Dermis blood vessel endothelial cell (primary cell): Measurements from ENCODE around the gene CLEC18C. TPM values are rescaled to one million over a fixed set of nuclear protein-coding genes. Genes with fewer than 3 reads are reported as not detected.
"Not testable (repeated sequence)": the region's sequence is repeated elsewhere in the genome, so short reads cannot be mapped to it uniquely, and the experiment has no call there.

Source experiments
- DNase-seq: peaks from one replicate; pipeline ENCODE4 v3.0.0; 2010
- total RNA-seq: library from RNA; depleted of rRNA; stranded (reverse); fragments of >200 nt; gene quantifications from 2 replicates; pipeline ENCODE4 v1.2.3, GENCODE V29; 2014

CLEC18C gene
- total RNA-seq, 1 donor from 2014 or later = not detected

GRCh38 chr16:70159355-70160348, 13.9 kb upstream of the CLEC18C start:
- no peak for DNase-seq

- no peak for DNase-seq
Measured at GRCh38 chr16:70160388-70160787, 13.2 kb upstream of the CLEC18C start.

DNA sequence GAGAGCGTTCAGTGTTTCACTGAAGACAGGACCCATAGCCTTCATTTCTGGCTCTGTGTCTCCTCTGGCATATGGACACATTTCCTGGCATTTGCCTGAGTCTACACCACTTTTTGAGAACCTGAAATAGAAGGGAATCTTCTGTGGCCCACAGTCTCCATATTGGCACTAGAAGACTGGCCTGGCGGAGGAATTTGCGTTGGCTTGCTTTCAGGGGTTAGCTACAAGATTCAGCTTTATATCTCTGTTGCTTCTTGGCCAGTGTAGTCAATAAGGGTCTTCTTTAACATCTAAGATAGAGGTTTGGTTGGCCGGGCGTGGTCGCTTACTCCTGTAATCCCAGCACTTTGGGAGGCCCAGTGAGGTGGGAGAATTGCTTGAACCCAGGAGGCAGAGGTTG, 12.8 kb upstream of the CLEC18C start:
- DNase-seq = no peak

DNA sequence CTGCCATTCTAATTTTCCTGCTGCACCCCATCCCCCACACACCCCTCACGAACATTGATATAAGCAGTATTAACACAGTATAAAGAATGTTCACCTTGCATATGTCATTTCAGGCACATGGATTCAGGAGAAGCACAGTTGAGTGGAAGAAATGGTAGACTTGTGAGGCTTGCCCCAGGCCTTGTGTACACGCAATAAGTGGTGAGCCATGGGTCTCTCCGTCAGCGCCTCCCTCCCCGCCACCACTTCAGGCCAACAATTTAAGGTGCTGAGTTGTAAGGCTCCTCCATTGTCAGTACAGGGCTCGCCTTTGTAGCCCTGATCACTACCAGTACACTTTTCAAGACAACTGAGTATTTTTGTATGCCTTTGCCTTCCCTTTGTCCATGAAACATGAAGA, 12.2 kb upstream of the CLEC18C start:
- no peak for DNase-seq

DNA sequence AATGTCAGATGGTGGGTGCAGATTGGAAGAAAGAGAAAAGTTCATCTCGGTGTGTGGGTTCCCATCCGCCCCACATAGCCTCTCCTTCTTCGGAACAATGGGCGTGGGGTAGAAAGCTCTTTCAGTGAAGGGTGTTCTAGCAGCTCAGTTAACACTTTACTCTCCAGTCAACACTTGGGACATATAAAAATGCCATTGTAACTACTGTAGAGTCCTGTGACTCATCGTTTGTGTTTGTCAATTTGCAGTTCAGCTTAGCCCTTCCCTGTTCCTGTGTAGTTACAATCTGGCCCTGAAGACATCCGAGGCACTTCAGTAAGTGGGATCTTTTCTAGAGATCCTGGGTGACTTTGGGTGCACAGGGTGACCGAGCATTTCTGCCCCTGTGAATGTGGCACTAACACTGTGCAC, 11.5 kb upstream of the CLEC18C start:
- peak; percentile 81 for DNase-seq

- DNase-seq = no peak
Measured at GRCh38 chr16:70163596-70163995, 10.0 kb upstream of the CLEC18C start.

GRCh38 chr16:70166688-70167087, 6.9 kb upstream of the CLEC18C start:
- not testable (repeated sequence) for DNase-seq

GRCh38 chr16:70173916-70174315, 329 bp downstream of the CLEC18C start:
- DNase-seq = not testable (repeated sequence)

- not testable (repeated sequence) for DNase-seq
Measured at GRCh38 chr16:70174387-70174932, 873 bp downstream of the CLEC18C start.

- DNase-seq = not testable (repeated sequence)
Measured at GRCh38 chr16:70187858-70188607, 14.4 kb downstream of the CLEC18C start.

- not testable (repeated sequence) for DNase-seq
Measured at GRCh38 chr16:70188608-70188915, 15.0 kb downstream of the CLEC18C start.

GRCh38 chr16:70190574-70190973, 17.0 kb downstream of the CLEC18C start:
- DNase-seq = not testable (repeated sequence)

- not testable (repeated sequence) for DNase-seq
Measured at GRCh38 chr16:70196683-70197300, 23.2 kb downstream of the CLEC18C start.

GRCh38 chr16:70197611-70198010, 24.0 kb downstream of the CLEC18C start:
- peak; percentile 33 for DNase-seq

- not testable (repeated sequence) for DNase-seq
Measured at GRCh38 chr16:70198230-70198629, 24.6 kb downstream of the CLEC18C start.

DNA sequence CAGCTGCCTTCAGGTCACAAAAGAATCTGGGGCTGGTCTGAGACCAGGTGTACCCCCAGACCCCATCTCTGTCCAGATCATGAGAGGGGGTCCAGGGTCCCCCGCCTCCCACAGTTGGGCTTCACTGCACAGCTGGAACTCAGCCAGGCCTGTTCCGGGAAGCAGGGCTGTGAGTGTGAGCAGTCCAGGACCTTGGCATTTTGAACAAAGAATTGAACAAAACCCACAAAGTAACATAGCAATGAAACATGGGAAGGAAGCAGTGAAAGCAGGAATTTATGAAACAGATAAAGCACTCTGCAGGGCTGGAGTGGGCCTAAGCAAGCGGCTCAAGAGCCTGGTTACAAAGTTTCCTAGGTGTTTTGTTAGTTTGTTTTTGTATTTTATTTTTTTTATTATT, 25.1 kb downstream of the CLEC18C start:
- peak; percentile 48 for DNase-seq

DNA sequence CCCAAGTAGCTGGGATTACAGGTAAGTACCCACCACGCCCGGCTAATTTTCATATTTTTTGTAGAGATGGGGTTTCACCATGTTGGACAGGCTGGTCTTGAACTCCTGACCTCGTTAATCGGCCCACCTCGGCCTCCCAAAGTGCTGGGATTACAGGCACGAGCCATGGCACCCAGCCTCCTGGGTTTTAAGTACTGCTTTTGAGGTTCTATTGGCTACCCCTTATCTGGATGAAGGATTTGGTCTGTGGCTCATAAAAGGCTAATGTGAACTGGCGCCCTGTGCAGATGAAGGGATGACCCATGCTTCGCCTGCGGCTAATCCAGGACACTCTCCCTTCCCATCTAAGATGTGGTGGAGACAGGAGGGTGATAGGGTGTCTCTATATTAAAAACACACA, 25.6 kb downstream of the CLEC18C start:
- DNase-seq = not testable (repeated sequence)

DNA sequence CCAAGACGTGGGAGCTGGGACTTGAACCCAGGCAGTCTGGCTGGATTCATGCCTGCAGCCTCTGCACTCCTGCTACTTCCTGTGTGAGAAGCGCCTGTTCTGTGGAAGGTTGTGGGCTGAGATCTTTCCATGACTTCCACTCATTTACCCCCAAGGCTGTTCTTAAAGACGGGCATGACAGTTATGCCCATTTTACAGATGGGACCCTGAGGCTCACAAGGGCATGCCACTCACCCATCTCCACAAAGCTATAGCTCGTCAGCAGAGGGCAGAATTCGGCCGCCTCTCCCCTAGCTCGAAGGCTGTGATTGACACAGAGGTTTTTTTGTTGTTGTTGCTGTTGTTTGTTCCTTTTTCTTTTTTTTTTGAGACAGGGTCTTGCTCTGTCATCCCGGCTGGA, 26.5 kb downstream of the CLEC18C start:
- not testable (repeated sequence) for DNase-seq

- not testable (repeated sequence) for DNase-seq
Measured at GRCh38 chr16:70203508-70203907, 29.9 kb downstream of the CLEC18C start.

- DNase-seq = not testable (repeated sequence)
Measured at GRCh38 chr16:70204010-70204409, 30.4 kb downstream of the CLEC18C start.

DNA sequence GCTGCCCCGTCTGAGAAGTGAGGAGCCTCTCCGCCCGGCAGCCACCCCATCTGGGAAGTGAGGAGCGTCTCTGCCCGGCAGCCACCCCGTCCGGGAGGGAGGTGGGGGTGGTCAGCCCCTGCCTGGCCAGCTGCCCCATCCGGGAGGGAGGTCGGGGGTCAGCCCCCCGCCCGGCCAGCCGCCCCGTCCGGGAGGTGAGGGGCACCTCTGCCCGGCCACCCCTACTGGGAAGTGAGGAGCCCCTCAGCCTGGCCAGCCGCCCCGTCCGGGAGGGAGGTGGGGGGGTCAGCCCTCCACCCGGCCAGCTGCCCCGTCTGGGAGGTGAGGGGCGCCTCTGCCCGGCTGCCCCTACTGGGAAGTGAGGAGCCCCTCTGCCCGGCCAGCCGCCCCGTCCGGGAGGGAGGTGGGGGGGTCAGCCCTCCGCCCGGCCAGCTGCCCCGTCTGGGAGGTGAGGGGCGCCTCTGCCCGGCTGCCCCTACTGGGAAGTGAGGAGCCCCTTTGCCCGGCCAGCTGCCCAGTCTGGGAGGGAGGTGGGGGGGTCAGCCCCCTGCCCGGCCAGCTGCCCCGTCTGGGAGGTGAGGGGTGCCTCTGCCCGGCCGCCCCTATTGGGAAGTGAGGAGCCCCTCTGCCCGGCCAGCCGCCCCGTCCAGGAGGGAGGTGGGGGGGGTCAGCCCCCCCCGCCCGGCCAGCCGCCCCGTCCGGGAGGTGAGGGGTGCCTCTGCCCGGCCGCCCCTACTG, 31.2 kb downstream of the CLEC18C start:
- DNase-seq = not testable (repeated sequence)

DNA sequence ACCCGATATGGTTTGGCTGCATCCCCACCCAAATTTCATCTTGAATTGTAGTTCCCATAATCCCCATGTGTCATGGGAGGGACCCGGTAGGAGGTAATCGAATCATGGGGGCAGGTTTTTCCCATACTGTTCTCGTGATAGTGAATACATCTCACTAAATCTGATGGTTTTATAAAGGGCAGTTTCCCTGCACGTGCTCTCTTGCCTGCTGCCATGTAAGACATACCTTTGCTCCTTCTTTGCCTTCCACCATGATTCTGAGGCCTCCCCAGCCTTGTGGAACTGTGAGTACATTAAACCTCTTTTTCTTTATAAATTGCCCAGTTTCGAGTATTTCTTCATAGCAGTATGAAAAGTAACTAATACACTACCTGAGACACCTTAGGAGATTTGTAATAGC, 32.8 kb downstream of the CLEC18C start:
- not testable (repeated sequence) for DNase-seq
